Measurements from ENCODE around the gene HES2. TPM values are rescaled to one million over a fixed set of nuclear protein-coding genes. Genes with fewer than 3 reads are reported as not detected.
"Not testable (repeated sequence)": the region's sequence is repeated elsewhere in the genome, so short reads cannot be mapped to it uniquely, and the experiment has no call there.

HES2 gene
- polyA plus RNA-seq, 10 donors, result 0.31 to 2.3 (median 0.92) TPM; not detected in 6

DNA sequence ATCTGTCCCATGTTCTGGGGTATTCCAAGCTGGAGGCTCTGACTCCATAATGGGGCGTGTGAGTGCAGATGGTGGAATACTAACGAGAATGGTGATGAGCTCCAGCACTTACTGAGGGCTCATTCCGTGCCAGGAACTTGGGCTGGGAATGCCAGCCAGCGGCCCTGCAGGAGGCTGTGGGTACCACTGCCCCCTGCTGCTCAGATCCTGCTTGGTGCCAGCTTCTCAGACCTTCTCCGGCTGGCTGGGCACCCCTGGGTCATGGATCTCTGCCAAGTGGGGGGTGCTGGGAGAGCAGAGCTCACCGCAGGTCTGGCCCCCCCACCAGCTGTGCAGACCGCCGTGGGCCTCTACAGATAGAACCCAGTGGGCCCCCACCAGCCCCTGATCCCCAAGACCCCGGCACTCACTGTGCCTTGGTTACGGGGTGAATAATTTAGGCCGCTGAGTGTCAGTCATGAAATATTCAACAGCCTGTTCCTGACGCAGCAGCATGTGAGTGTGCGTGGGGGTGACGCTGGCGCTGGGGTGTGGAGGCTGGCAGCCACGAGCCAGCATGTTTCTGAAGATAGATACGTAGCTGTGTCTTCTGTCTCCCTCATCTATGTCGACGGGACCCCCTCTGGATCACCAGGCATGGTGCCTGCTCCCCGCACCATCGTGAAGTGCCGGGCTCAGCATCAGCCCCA is 17.4 kb upstream of the HES2 start:
- not testable (repeated sequence) for DNase-seq

DNA sequence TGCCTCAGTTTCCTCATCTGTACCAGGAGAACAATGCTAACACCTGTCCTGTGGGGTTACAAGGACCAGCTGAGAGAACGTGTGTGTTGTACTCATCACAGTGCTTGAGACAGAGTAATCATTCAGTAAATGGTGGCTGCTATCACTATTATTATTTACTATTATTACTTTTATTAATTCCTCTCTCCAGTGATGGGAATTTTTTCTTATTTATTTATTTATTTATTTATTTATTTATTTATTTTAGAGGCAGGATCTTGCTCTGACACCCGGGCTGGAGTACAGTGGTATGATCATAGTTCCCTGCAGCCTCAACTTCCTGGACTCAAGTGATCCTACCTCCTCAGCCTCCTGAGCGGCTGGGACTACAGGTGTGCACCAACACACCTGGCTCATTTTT is 16.6 kb upstream of the HES2 start:
- DNase-seq, result not testable (repeated sequence)

DNA sequence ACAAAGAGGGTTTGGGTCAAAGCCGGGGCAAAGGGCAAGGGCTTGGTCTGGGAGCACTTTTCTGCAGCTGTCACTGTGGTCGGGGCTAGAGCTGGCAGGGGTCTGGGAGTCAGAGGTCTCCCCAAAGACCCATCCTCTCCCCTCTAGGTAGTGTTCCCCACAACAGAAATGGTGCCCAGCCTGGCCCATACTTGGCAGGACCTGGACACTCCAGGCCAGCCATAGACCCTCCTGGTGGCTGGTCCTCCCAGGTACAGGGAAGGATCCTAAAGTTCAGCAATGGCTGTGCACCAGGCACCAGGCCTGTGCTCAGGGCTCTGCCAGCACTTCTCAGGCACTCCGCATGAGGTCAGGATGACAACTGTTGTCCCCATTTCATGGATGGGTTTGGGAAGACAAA is 15.8 kb upstream of the HES2 start:
- no peak for DNase-seq

DNA sequence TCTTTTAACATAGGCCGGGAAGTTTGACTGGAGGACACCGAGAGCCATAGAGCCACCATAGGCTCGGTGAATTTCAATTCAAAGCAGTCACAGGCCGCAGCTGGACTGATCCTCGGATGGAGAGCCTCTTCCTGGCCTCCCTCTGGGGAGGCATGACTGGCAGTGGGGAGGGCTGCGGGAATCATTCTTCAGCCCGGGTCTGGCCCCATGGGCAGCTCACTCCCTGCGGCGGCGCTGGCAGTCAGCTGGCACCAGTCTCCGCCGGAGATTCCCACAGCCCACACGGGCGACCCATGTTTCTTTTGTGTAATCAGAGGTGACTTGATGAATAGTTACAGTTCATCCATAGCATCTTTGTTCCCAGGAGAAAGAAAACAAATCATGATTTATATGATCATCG is 15.4 kb upstream of the HES2 start:
- no peak for DNase-seq

DNA sequence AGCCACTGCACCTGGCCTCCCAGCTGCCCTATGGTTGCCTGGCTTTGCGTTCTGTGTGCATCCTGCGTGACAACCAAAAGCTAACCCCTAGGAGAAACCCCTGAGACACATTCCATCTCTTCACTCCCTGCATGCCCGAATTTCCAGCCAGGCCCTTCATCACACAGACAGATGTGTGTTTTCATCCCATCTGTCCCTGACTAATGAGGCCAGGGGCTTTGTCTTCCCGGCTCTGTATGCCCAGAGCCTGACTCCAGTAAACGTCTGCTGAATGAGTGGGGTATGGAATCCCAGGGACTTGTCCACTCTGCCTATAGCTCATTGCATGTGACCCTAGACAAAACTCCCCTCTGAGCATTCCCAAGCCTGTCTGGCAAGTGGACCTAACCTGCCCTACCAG is 14.5 kb upstream of the HES2 start:
- DNase-seq, result no peak

DNA sequence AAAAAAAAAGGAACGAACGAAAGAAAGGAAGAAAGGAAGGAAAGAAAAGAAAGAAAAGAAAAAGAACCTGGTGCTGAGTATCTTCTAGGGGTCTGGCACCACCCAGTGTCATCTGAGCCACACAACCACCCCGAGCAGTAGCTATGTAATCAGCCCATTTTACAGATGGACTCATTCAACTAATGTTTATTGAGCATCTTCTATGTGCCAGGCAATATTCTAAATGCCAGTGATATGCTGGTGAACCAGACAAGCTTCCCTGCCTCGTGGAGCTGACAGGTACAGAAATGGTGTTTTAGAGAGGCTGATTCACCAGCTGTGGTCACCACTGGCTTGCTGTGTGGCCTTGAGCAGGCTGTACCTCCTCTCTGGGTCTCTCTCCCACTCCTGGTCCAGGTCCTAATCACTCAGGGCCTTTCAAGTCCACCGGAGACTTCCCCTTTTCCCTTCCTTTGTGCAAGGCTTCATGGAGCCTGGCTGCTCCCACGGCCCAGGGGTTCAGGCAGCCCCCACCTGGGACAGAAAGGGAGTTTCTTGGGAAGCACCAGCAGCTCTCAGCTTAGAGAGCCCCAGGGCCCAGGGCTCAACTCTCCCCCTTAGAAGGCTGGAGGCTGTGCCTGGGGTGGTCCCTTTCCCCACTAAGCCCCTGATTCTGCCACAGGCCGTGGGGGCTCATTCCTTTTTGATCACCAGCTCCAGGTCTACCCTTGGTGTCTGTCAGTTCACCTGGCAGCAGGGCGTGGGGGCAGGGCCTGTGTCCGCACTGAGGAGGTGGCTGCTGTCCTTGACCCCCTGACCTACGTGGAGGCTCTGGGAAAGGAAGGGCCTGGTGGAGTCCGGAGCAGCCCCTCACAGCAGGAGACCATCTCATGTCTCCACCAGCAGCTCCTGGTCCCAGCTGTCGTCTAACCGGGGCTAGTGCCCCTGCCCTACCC is 12.2 kb upstream of the HES2 start:
- DNase-seq, result not testable (repeated sequence)

DNA sequence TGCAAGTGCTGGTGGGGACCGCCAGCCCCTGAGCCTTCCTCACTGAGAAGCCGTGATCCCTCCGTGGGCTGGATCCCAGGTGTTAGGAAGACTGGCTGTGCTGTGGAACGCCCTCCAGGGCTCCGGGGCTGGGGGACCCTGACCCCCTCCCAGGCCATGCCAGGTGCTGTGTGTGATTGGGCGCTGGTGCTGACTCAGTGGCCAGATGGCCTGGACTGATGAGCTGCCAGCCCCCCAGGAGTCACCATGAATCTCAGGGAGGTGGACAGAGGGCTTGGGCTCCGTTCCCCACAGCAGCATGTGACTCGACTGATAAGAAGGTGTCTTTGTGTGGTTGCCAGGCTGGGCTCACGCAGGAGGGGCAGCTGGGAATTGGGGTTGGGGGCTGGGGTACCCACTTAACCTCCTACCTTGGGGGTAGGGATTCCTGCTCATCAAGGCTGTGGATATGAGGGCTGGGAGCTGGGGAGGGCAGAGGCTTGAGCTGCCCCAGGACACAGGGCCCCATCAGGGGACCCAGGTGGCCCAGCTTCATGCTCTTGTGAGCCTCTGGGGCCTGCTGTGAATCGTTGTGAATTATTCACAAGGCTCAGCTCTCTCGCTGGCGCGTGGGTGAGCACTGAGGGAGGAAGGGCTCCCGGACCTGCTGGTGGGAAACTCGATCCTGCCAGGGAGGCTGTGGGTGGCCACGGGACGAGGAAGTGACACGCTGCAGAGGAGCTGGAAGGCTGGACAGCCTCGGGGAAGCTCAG is 10.1 kb upstream of the HES2 start:
- DNase-seq, result not testable (repeated sequence)

DNA sequence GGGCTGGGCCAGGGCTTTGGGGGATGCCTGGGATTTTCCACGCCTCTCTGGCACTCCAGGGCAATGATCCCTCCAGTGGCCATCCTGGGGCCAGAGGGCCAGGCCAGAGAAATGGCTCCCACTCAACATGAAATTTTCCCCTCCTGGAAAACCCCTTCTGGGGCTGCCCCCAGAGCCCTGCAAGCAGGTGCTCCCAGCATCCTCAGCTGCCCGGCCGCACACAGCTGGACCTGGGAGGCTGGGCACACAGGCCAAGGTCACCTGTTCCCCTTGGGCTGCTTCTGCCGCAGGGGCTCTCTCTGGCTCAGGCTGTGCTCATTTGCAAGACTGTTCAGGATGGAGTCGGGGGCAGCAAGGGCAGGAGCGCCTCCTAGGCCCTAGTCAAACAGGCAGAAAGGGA is 8.7 kb upstream of the HES2 start:
- not testable (repeated sequence) for DNase-seq

DNA sequence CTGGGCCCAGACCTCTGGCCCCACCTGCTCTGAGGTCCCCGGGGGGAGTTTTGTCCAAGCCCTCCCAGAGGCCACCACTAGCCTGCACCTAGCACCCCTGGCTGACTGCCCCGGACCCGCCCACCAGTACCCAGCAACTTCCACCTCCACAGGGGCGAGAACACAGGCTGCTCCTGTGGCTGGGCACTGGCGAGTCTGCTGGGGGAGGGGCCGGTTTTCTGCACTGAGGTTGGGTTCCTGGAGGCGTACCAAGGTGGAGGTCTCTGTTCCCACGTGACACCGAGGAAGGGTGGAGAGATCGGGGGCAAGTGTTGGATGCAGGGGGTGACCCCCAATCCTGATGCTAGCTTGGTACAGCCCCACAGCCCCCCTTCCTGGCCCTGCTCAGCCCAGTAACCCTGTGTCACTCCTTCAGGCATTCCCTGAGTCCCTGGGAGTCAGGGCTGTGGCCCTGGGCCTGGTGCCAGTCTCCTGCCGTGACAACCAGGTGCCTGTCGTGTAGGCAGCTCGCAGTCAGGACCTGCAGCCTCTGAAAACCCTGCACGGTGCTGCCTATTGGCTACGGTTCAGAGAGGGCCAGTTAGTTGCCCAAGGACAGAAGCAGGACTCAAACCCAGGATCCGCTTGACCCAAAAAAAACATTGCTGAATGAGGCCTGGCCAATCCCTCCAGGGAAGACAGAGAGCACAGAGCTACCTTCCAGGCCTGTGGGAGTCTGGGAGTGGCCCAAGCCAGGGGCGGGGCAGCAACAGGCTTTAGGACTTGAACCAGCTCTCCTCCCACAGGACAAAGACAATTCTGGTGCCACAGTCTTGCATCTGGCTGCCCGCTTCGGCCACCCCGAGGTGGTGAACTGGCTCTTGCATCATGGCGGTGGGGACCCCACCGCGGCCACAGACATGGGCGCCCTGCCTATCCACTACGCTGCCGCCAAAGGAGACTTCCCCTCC is 8.0 kb upstream of the HES2 start:
- DNase-seq, result no peak

DNA sequence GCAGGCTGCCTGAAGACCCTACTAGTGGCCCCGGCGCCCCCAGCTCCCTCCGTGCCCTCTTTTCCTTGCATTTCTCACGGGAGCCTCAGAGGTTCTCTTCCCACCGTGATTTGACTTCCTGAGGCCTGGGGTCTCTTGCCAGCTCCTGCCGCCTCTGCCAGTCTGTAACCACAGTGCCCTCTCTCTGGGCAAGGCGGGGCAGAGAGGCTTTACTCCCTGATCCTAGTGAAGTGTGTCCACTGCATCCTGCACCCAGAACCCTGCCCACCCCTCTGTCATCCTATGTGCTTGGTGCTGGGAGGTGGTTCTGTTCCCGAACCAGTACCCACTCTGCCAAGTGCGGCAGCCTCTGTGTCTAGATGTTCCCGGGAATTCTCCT is 7.2 kb upstream of the HES2 start:
- DNase-seq, result no peak

DNA sequence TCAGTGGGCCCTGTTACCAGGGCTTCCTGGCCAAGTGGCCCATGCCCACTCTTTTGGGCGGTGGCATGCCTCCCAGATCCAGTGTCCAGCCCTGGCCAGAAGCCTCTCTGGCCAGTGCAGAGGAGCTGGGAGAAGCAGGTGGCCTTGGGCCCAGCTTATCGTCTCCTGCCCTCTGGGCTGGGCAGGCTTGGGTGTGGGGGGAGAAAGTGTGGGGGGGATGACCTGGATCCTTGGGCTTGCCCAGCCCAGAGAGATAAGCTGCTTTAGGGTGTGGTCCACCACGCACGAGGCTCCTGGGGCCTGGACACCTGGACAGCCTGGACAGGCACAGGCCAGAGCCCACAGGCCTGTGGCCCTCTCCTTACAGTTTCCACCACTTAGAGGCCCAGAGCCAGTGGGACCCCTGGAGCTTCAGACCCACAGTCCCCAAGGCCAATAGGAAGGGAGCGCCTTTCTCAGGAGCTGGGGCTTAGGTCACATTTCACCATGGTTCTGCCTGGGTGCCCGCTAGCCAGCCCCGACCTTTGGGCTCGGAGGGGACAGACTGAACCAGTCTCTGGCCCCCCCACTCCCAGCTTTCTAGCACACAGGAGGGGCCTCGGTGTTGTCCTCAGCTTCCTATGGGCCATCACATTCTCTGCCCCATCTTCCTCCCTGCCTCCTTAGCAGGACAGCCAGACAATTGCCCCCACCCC is 6.7 kb upstream of the HES2 start:
- no peak for DNase-seq

DNA sequence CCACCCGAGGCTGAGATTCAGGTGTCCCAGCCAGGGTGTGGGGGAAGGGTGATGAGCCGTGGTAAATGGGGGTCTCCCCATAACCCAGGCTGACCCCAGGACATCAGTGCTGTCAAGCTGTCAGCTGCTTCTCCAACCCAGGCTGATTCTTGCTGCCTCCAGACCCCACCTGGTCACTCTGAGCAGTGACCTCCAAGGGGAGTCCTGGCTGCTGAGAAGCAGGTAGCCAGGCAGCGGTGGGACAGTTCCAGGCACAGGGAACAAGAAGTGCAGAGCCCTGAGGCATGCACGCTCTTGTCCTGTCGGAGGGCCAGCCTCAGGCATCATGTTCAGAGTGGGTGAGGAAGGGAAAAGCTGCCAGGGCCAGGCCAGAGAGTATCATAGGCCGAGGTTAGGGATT is 5.9 kb upstream of the HES2 start:
- no peak for DNase-seq

DNA sequence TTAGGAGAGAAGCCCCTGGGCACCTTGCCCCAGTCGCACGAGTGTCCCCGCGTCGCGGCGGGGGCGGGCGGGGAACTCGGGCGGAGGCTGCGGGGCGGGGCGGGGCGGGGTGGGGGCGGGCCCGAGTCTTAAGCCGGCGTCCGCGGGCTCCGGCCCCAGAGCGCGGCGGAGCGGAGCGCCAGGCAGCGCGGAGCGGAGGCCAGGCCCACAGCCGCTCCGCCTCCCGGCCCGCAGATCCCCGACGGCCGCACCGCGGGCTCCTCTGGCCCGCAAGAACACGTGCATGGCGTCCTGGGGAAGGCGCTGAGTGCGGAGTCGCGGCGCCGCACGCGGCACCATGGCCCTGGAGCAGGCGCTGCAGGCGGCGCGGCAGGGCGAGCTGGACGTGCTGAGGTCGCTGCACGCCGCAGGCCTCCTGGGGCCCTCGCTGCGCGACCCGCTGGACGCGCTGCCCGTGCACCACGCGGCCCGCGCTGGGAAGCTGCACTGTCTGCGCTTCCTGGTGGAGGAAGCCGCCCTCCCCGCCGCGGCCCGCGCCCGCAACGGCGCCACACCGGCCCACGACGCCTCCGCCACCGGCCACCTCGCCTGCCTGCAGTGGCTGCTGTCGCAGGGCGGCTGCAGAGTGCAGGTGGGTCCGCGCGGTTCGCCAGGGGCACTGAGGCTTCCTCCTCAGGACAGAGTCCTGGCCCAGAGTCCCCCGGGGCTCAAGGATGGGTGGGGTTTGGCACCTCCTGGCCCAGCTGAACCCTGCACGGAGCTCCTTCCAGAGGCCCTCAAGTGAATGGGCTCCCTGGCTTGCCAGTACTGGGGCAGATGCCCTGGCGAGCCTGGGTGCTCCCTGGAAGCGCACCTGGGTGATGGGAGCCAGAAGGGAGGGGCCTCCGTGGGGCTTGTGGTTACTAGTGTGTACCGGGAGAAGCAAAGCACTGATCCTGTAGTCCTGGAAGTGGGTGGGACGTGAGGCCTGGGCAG is 5.2 kb upstream of the HES2 start, which contains the start of gene ESPN:
ESPN (plus strand) TSS at position 158 of the 975 bp plus-strand sequence; CDS start at position 338, 180 bp downstream.
- DNase-seq, result peak in 1 of 3 donors; percentile 27

DNA sequence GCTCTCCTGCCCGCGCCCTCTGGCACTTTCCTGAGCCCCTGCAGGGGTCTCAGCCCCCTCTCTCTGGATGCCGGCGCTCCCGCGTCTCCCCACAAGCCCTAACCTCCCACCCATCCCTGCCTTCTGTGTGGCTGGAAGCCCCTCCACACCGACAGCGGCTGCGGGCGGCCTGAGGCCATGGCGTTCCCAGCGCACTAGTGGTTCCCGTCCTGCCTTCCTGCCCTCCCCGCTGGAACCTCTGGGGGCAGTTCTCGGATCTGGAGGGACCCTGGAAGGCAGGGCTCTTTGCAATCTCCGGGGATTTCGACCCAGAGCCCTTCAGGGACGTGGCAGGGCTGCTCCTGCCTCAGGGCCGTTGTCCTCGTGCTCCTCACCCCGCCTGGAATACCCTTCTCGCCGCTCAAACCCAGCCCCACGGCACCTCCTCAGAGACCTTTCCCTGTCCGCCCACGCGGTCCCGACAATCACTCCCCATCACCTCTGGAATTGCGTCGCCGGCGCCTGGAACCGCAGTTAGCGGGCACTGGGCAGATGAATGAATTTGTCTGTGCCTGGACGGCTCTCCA is 4.4 kb upstream of the HES2 start:
- peak in 1 of 3 donors; percentile 24 for DNase-seq

DNA sequence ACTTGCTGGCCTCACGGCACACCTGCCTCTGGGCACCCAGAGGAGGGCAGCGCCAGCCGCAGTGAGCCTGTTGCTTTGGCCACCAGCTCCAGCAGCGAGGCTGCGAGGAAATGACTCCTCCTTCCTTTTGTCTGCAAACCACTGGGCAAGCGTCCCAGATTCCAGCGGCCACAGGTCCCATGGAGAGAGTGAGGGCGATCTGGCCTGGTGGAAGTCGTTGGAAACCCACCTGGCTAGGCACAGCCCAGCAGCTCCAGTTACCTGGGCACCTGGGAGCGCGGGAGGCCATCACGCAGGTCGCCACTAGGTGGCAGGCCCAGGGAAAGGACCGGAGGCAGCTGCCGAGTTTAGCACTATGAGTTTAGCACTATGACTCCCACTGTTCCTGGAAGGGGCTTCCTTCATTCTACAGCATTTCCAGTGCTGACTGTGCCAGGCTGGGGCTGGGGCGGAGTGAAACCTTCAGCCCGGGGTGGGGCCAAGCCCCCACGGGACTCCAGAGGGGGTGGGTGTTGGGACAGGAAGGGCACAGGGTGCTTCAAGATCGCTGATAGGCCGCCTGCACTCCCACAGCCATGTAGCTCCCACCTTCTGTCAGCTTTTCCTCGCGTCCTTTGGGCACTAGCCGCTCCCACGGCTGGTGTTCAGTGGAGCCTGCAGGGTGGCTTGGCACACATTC is 3.7 kb upstream of the HES2 start:
- peak in 1 of 3 donors; percentile 40 for DNase-seq

DNA sequence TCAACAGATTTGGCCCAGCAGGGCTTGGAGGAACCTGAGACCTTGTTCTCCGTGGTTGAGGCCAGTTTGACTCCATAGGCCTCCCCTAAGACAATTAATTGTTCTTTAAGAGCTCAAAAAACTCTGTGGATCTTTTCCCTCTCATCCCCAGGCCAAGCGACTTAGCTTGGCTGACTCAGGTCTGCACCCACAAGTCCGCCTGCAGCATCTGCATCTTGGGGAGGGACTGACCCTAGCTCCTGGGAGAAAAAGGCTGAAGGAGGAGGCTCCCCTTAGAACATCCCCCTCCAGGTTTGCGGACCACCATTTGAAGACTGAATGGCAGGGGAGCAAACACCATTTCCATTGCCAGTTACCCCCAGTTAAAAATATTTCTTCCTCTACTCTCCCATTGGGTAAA is 1.5 kb upstream of the HES2 start:
- no peak for DNase-seq

DNA sequence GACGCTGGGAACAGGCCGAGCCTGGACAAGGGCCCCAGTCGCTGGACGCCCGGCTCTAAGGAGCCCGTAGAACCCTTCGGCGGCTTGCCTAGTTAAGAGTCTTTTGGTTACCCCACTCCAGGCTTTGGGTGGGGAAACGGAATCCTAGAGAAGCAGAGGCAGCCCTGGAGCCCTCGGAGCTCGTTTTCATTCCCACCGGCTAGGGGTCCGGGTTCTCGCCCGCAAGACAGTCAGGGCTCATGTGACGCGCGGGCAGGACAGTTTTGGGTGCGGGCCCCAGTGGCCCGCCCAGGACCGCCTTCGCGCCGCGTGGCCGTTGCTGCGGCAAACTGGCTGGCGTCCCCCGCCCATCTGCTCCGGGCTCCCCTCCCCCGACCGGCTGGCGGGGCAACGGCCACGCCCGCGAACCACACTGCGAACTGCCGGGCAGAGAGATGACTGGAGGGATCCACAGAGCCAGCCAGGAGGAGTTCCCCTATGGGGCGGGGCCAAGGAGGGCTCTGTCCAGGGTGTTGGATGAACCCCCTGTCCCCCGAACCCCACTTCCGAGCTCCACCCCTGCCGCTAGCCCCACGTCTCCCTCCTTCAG is 829 bp upstream of the HES2 start:
- peak in 1 of 3 donors; percentile 44 for DNase-seq

DNA sequence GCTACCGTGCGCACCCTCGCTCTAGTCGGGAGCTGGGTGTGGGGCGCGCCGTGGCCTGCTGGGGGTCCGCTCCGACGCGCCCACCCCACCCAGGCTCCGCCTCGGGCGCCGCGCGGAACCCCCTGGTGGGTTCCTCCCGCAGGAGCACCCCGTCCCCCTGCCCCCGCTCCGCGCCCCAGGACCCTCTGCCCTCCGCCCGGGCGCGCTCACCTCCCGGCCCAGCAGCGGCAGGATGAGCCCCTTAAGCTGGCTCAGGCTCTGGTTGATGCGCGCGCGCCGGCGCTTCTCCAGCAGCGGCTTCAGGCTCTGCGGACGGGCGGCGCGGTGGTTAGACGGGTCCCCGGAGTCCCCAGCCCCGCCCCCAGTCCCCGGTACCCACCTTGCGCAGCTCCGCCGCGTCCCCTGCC is 319 bp downstream of the HES2 start:
- DNase-seq, result no peak
